ENCODE data around the gene PRPF38B.

- no peak for TF ChIP-seq CTCF (IDR thresholded peaks at IDR 0.05; ENCODE audit: insufficient read depth, low read length, poor library complexity, severe bottlenecking)
- no peak for TF ChIP-seq EZH2phosphoT487 (conservative IDR thresholded peaks at IDR 0.05; ENCODE audit: low read length)
Measured at GRCh38 chr1:108644984-108645383, 47.1 kb upstream of the PRPF38B start.

Measured in SU-DHL-6 (cell line).